Placental pericyte (primary cell): ENCODE results near the gene TNFRSF13B. TPM values are rescaled to one million over a fixed set of nuclear protein-coding genes. Genes with fewer than 3 reads are reported as not detected.

ENCODE experiments used
- small RNA-seq: library from RNA; depleted of rRNA; stranded (forward); fragments of <200 nt; gene quantifications from one replicate; pipeline ENCODE3, GENCODE V24; 2012; ENCODE audit warnings: low replicate concordance
- total RNA-seq: library from RNA; depleted of rRNA; stranded (reverse); fragments of >200 nt; gene quantifications from 2 replicates; pipeline ENCODE4 v1.2.3, GENCODE V29; 2012

TNFRSF13B gene
- not detected in 2 replicates for total RNA-seq

GRCh38 chr17:16971458-16972338, at the start of gene TNFRSF13B:
Gene TNFRSF13B, minus strand, starts transcription at chr17:16972118. Its CDS starts 43 bp downstream, at chr17:16972075.

Small RNAs within 50 kb of the gene (small RNA-seq; reads per million reads assigned to genes)
- gene AL353996.1: not detected

Other genes starting within 250 kb of the TNFRSF13B start
- 127 and 229 TPM in 2 replicates for gene MPRIP, start 70.3 kb upstream of the TNFRSF13B start, total RNA-seq
- 3.4 and 4.8 TPM in 2 replicates for gene PLD6, start 234.2 kb upstream of the TNFRSF13B start, total RNA-seq